HG03175 (cell line): ENCODE results near the gene LTB4R2.

Experiments
- ATAC-seq: cut with Tn5 transposase; IDR thresholded peaks from one replicate; pipeline ENCODE4 v1.9.1; 2021; ENCODE audit warnings: mild to moderate bottlenecking, moderate library complexity; ENCODE audit not compliant: unreplicated experiment

Gene LTB4R2, protein sequence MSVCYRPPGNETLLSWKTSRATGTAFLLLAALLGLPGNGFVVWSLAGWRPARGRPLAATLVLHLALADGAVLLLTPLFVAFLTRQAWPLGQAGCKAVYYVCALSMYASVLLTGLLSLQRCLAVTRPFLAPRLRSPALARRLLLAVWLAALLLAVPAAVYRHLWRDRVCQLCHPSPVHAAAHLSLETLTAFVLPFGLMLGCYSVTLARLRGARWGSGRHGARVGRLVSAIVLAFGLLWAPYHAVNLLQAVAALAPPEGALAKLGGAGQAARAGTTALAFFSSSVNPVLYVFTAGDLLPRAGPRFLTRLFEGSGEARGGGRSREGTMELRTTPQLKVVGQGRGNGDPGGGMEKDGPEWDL

DNA sequence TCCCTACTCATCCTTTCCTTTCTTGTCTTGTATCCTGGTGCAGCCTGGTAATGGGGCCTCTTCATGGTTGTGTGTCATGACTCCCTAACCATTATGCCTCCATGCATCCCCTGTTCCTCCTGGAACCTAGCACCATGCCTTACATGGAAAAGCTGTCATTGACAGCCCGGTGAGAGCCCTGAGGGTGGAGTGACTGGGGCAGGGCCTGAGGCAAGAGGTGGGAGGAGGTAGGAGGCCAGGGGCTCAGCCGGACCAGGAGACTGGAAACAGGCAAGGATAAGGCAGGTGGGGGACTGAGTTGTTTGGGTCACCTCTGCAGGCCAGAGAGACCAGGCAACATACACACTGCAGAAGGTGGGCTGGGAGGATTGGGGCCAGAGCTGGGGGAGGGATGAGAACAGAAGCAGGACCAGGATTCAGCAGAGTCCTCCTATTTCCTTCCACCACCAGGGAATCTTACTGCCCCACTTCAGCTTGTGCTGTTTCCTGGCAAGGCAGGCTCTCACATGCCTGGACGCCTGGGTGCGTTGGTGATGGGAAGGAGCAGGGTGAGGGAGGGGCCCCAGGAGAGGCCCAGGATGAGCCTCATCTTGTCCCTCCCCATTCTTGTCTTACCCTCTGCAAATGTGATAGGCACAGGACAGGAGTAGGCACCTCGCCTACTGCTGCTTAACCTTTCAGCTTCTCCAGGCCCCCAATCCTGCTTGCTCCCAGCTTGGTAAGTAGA is at the start of gene LTB4R2:
TSS of gene LTB4R2 (plus strand) at position 603 of the 727 bp plus-strand sequence. CDS start 525 bp downstream, outside the sequence.
- no peak for ATAC-seq

DNA sequence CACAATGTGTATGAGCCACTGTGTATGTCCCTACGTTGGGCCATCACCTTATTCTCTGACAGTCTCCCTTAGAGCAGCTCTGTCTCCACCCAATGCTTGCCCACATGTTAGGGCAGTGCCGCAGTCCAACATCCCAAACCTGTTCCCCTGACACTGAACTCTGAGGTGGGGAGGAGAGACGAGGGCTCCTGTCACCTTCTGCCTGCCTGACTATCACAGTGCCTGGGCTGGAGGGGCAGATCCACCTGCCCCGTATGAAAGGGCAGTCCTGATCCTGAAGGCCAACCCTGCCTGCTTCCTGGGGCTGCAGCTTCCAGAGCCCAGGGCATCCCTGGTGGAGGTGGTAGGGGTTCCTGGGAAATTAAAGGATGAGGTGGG is 49.2 kb upstream of the LTB4R2 start:
- ATAC-seq, result no peak

DNA sequence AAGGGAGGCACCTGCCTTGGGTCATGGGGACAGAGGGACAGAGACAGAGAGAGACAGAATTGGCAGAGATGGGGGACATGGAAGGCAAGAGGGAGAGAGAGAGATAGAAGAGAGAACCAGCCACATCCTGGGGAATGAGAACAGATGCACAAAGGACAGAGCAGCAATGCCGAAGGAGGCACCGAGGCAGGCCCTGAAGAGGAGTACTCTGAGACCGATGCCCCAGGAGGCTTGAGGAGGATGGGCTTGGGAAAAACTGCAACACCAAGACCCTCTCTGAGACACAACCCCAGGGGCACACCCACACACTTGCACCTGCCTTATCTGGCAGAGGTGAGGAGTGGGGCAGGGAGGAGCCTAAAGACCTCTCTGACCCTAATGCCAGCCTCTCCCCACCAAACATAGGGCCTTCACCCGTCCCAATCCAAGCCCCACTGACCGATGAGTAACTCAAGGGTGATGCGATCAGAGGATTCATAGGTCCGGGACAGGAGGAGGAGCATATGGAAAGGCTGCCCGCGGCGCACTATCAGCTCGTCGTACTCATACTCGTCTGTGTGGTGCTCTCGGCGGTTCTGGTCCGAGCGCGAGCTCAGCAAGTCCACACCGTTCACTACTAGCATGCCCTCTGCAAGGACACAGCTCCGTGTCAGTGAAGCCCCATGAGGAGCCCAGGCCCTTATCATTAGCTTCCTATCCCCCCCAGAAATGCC is 48.5 kb upstream of the LTB4R2 start:
- ATAC-seq, result no peak

DNA sequence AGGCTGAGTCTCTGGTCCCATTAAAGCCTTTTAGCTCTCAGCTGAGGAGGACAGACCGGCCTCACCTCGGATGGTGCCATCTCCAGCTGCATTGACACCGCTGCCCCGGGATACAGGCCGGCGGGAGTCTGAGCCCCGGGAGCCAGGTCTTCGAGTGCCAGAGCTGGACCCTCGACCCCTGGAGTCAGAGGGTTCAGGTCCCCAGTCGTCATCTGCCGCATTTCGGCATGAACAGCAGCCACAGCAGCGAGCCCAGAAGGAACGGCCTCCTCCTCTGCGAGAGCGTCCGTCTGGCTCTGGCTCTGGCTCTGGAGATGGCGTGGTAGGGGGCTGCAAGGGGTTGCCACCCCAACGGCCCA is 48.0 kb upstream of the LTB4R2 start:
- no peak for ATAC-seq

DNA sequence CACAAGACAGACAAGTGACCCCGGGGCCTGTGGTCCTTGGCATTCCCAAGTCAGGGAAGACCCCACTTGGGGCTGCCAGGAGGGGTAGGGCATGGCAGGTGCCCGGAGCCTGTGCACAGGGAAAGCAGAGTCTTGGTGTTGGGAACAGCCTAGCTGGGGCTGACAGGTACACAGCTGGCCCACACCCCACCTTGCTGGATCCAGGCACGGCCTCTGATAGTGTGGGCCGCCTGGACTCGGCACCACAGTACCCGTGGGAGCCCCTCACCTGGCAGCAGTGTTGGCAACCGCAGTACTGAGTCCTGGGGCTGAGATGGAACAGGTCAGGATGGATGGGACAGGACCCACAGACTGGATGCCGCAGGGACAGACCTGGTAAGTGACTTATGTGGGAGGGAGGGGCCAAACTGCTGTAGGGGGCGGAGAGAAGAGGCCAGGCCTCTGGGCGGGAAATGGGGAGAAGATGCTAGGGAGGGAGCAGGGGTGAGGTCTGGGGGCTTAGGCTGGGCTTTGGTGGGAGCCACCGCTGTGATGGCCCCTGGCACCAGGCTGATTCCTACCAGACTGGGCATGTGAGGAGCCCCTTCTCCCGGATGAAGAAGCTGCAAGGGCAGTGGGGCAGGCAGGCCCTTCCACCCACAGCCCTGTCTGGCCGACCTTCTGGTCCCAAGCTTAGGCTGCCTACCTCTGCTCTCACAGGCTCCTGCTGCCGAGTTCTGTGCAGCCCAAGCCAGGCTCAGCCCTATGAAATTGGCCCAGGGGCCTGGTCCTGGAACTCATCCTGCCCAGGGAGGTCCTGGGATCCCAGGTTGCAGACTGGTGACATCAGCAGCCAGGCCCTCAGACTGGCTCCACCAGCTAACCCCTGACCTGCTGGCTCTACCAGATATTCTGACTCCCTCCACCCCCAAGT is 46.9 kb upstream of the LTB4R2 start, which contains the start of gene TGM1:
TSS of gene TGM1 (minus strand) at position 357 of the 913 bp plus-strand sequence. CDS start 825 bp downstream, outside the sequence.
- ATAC-seq, result no peak

DNA sequence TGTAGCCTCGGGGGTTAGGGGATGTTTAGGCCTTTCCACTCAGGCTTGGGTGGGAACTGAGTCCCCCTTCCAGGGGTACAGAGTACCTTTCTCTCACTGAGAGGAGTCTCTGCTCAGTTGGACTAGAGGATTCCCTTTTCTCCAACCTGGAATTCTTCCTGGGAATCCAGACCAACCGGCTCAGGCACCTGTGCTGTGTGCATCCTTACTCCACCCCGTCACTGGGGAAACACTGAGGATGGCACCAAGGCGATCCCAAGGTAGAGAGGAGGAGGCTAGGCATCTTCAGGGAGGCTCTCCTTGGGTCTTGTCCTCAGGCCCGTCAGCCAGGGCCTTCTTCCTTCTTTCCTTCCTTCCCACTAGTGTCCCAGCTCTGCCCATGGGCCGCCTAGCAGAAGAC is 46.1 kb upstream of the LTB4R2 start:
- no peak for ATAC-seq

DNA sequence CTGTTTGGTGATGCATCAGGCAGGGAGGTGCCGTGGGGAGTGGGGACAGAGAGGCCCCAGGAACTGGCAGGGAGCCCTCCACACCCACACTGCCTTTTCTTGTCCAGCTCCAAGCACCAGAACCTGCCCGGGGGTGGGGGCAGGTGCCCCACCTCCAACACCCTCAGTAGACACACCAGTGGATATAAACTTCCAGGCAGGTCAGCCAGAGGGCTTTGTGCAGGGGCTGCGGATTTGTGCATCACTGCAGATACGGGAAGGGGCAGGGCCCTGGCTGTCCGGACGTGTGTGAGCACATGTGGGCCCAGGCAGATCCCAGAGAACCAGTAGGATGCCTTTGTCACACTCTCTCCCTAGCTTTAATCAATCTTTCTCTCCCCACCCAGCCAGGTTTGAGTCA is 45.6 kb upstream of the LTB4R2 start:
- no peak for ATAC-seq

DNA sequence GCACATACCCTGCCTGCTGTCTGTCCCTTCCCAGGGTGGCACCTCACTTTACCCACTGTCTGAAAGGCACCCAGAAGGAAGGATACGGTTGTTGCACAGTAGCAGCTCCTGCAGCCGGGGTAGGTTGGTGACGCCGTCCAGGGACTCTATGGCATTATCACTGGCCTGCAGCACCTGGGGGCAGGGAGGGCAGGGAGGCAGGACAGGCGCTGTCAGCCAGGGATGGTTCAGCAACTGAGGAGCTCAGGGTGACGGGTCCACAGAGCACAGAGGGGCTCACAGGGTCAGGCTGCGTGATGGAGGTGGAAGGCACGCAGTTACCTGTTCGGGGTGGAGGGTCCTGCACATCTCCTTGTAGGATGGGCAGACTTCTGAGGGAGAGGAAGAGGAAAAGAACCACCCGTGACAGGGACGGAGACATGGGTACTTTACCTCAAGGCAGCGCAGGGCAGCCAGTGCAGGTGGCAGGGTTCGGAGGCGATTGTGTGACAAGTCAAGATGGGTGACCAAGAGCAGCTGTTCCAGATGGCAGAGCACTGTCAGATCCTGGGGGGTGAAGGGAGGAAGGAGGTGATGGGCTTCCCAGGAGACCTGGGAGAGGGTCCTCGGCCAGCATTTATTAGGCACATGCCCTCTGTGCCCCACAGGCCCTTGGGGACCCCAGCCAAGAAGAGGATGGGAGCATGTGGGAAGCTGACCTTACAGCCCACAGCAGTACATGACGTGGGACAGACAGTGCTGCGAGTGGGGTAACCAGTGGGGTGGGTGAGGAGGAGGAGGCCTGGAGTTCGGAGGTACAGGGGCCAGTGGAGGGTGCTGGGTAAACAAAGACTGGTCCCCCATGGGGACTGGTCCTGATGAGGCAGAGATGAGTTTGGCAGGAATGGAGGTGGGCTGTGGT is 43.3 kb upstream of the LTB4R2 start:
- ATAC-seq, result no peak

DNA sequence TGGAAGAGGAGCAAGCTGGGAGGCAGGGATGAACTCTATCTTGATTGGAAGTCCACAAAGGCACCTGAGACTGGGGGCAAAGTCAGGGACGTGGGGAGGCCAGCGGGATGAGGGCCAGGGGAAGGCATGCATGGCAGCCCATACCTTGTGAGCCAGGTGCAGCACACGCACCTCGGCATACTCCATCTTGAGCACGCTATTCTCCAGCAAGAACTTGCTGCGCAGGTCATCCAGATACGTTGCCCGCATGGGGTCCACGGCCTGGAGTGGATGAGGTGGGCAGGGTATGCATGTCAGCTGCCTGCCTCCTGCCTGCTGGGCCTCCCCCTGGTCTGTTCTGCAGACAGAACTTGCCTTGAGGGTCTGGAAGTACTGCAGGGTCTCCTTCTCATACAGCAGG is 42.4 kb upstream of the LTB4R2 start:
- no peak for ATAC-seq

DNA sequence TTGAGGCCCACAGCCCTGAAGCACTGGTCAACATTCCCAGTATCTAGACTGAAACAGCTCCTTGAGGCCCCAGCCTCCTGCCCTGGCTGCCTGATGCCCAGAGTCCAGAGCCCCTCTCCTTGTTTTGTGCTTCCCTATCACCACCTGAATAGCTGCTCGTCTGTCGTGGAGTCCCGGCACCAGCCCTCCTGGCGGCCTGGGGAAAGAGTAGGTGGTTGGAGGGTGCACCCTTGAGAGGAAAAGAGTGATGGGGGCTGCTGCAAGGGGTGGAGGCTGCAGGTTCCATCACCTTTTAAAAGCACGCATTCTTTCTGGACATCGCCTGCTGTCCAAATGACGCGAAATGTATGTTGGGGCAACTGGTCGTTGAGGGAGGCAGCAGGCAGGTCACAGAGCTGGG is 41.7 kb upstream of the LTB4R2 start:
- no peak for ATAC-seq

DNA sequence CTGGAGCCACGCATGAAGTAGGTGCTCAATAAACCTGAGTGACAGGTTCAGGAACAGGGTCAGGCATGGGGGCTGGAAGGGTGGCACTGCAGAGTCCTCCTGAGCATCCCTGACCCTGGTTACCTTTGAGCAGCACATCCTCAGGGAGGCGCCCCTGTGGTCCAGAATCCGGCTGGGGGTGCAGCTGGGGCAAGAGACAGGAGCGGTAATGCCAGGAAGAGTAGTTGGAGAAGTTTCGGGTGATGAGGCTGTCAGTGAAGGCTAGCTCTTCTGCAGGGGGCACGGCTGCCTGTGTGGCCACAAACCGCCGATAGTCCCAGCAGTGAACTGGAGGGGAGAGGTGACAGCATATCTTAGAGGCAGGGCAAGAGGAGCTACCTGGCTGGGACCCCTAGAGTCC is 40.6 kb upstream of the LTB4R2 start:
- ATAC-seq, result no peak

DNA sequence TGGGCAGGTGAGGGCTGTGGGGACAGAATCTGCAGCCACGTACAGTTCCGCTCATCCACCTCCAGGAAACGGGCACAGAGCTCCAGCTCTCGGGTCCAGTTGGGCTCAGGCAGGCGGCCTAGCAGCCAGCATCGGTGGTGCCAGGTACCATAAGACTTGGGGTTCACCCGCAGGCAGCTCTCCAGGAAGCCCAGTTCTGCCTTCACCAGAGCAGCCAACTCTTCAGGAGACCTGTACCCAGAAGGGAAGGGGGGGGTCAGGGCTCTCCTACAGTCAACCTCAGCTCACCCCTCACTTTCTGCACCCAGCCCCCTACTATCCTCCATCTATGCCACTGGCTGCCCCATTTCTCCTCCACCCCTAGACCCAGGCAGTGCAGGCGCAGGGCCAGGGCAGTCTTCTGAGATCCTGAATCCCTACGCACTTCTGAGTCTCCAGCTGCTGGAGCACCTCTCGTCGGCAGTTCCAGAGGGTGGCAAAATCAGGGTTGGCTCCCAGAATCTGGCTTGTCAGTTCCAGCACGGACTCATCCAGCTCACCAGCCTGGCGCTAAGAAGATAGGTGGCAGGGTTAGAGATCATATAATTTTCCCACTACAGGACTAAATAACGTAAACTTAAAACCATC is 39.9 kb upstream of the LTB4R2 start:
- ATAC-seq, result no peak

DNA sequence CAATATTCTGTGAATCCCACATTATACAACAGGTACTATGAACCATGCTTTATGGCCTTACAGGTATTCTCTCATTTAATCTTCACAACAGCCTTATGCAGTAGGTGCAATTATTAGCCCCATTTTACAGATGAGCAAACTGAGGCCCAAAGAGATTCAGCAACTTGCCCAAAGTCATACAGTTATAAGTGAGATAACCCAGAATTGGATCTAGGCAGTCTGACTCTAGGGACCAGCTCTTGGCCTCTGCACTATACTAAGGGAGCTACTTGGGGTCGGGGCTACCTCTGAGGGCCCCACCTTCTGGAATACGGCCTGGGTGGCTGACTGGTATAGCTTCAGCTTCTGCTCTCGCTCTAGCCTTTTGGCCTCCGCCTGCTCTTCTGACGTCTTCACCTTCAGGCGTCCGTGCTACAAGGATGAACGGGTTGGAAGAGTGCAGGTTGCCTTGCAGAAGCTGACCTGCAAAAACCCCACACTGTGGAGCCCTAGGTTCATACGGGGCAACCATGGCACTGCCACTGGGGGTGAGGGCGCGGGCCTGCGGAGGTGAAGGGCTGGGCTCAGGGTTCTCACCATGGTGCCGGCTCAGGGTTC is 39.3 kb upstream of the LTB4R2 start:
- ATAC-seq, result peak; percentile 2

DNA sequence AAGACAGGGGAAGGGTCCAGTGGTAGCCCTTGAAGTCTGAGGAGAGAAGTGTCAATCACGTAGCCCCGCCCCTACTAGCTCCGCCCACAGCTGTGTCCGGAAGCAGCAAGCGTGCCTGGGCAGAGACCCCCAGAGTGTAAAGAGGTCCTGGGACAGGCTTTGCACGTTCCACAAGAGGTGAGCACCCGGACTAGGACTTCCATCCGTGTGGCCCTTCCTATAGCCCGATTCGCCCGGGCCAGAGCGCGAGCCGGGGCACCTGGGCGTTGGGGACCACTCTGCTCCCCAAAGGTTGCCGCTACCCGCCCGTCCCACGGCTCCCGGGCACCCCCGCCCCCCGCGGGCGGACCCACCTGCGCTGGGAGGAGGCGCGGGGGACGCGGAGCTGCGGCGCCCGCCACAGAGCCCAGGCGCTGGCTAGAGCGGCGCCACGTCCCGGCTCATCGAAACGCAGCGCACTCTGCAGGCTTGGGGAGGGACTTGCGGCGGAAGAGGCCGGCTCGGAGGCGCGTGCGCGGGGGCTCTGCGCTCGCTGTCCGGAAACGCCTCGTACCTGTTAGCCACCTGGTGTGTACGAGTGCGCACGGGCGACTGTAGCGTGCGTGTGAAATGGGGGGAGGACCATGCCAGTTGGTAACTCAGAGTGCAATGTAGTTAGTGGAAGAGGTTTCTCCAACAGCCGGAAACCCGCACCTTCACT is 38.7 kb upstream of the LTB4R2 start, which contains the start of gene RABGGTA:
TSS of gene RABGGTA (minus strand) at position 464 of the 700 bp plus-strand sequence. CDS start 482 bp downstream, outside the sequence.
- peak; percentile 89 for ATAC-seq

DNA sequence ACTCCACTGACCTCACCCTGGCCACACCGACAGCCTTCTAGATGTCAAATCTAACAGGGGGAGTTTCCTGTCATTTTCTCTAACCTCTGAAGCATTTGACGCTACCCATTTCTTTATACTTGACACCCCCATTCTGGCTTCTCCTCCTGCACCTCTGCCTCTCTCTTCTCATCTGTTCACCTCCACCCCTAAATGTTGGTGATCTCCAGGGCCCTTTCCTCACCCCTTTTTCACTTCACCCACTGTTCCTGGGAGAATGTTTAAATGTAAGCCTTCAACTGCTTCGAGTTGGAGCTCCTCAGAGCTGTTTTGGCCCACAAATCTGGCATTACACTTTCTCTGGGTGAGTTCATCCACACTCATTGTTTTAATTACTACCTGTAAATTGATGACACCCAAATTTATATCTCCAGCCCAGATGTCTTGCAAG is 38.1 kb upstream of the LTB4R2 start:
- ATAC-seq, result no peak

DNA sequence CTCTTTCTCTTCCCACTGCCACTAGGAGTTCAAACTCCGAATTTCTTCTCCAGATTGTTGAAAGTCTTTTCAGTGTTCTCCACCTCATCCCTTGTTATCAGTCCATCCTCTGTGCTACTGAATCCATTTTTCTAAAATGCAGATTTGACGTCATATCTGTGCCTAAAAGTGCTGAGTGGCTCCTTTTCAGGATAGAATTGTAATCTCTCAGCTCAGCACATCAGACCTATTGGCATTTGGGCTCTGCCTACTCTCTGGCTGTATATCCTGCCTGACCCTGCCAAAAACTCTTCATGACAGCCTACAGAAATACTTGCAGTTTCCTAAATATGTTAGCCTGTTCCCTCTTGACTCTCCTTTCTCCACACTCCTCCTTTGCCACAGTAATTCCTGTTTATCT is 37.5 kb upstream of the LTB4R2 start:
- no peak for ATAC-seq

DNA sequence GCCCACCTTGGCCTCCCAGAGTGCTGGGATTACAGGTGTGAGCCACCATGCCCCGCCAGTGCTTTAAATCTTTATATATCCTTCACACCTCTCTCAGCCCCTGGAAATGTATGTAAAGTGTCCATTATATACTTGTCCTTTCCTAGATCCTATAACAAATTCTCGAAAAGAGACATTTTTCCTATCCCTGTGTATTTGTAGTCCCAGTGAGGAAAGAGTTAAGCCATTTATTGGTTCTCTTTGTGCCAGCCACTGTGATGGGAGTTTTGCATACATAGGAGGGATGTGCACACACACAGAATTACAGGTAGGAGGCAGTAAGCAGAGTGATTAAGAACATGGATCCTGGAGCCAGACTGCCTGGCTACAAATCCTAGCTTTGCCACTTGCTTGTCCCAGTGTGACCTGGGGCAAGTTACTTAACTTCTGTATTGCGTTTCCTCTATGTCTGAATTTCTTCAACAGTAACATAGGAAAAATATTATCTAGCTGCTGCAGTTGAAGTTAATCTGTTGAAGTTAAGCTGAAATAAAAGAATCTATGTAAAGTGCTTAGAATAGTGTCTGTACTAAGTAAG is 36.4 kb upstream of the LTB4R2 start:
- ATAC-seq, result no peak

DNA sequence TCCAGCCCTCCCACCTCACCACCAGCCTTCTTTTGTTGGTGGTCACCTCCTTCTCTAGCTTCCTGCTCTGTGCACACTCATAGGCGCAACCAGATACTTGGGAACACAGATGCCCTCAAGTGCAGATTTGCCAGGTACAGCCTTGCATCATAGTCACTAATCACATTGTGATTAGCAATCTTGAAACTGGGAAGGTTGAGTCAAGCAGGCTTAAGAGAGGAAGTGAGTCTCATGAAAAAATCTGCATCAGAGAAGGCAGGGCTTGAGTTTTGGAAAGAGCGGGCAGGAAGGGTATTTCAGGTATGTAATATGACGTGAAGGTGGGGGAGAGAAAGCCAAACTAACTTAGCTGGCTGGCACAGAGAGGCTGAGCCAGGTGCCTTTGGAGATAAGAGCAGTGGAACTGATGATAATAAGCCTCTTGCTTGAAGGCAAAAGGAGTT is 35.8 kb upstream of the LTB4R2 start:
- peak; percentile 34 for ATAC-seq
